Activated CD4-positive, alpha-beta T cell treated with anti-CD3 and anti-CD28 coated beads for 1 hour (primary cell): ENCODE measurements around the gene BRD7.

ENCODE experiments used
- DNase-seq: peaks from one replicate; pipeline ENCODE4 v3.0.0-alpha.2; 2020

The BRD7 gene

GRCh38 chr16:50303041-50303604 is 65.7 kb downstream of the BRD7 start:
- no peak for DNase-seq

GRCh38 chr16:50302472-50303005 is 66.2 kb downstream of the BRD7 start:
- DNase-seq = no peak

GRCh38 chr16:50301626-50302471 is 66.9 kb downstream of the BRD7 start:
- no peak for DNase-seq

- DNase-seq = no peak
Observed at GRCh38 chr16:50300942-50301625, 67.7 kb downstream of the BRD7 start.

- DNase-seq = no peak
Observed at GRCh38 chr16:50299508-50300105, 69.2 kb downstream of the BRD7 start.

GRCh38 chr16:50298591-50299507 is 69.9 kb downstream of the BRD7 start:
- no peak for DNase-seq

GRCh38 chr16:50298075-50298460 is 70.7 kb downstream of the BRD7 start:
- no peak for DNase-seq

GRCh38 chr16:50297301-50298074 is 71.3 kb downstream of the BRD7 start:
- no peak for DNase-seq

GRCh38 chr16:50296807-50297206 is 72.0 kb downstream of the BRD7 start:
- no peak for DNase-seq

GRCh38 chr16:50295541-50296132 is 73.2 kb downstream of the BRD7 start:
- no peak for DNase-seq

- DNase-seq = no peak
Observed at GRCh38 chr16:50294955-50295354, 73.8 kb downstream of the BRD7 start.

- DNase-seq = no peak
Observed at GRCh38 chr16:50293994-50294855, 74.6 kb downstream of the BRD7 start.

GRCh38 chr16:50293041-50293783 is 75.6 kb downstream of the BRD7 start:
- no peak for DNase-seq

- DNase-seq = no peak
Observed at GRCh38 chr16:50292566-50292948, 76.2 kb downstream of the BRD7 start.

GRCh38 chr16:50291719-50292565 is 76.8 kb downstream of the BRD7 start:
- DNase-seq = no peak

GRCh38 chr16:50290856-50291255 is 77.9 kb downstream of the BRD7 start:
- DNase-seq = no peak

- no peak for DNase-seq
Observed at GRCh38 chr16:50289950-50290764, 78.6 kb downstream of the BRD7 start.
